RKO (cell line): ENCODE results near the gene C11orf68.

ENCODE experiments used
- DNase-seq: peaks from one replicate; pipeline ENCODE4 v3.0.0-alpha.2; 2016; ENCODE audit warnings: low spot score

The C11orf68 gene

GRCh38 chr11:65871811-65872548 is 46.9 kb downstream of the C11orf68 start:
- DNase-seq: no peak

GRCh38 chr11:65870706-65871681 is 47.9 kb downstream of the C11orf68 start:
- no peak for DNase-seq

- DNase-seq: no peak
Measured at GRCh38 chr11:65870307-65870658, 48.6 kb downstream of the C11orf68 start.

- no peak for DNase-seq
Measured at GRCh38 chr11:65869643-65870306, 49.1 kb downstream of the C11orf68 start.

- no peak for DNase-seq
Measured at GRCh38 chr11:65868907-65869306, 50.0 kb downstream of the C11orf68 start.

GRCh38 chr11:65868076-65868667 is 50.7 kb downstream of the C11orf68 start:
- peak; percentile 49 for DNase-seq

GRCh38 chr11:65867284-65868071 is 51.4 kb downstream of the C11orf68 start:
- no peak for DNase-seq
